ENCODE data around the gene MMP24OS.
"Not testable (repeated sequence)": the region's sequence is repeated elsewhere in the genome, so short reads cannot be mapped to it uniquely, and the experiment has no call there.

MMP24OS gene

DNA sequence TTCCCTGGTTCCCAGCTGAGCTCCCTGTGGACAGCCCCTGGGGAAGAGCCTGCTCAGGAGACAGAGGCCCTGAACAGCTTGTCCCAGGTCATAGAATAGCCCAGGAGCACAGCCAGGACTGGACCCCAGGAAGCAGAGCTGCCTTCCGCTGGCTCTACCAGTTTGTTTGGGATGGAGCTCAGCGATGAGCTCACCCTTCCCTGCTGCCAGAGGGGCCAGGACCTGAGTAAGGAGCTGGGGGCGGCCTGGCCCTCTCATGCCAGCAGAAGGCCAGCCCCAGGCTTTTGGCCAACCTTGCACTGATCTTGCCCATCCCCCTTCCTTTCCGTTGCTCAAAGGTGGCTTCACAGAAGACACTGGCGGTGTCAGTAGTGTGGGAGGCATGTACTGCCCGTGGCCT lies 17.5 kb downstream of the MMP24OS start:
- in situ Hi-C loops (cut with MboI; ENCODE audit: low sequenced_read_pairs, unreplicated experiment): no loop called here
- no peak for TF ChIP-seq CTCF (IDR thresholded peaks at IDR 0.05; ENCODE audit: borderline replicate concordance, control extremely low read depth, extremely low read depth, insufficient read depth, missing control alignments)
- DNase-seq (ENCODE audit: low spot score): no peak

DNA sequence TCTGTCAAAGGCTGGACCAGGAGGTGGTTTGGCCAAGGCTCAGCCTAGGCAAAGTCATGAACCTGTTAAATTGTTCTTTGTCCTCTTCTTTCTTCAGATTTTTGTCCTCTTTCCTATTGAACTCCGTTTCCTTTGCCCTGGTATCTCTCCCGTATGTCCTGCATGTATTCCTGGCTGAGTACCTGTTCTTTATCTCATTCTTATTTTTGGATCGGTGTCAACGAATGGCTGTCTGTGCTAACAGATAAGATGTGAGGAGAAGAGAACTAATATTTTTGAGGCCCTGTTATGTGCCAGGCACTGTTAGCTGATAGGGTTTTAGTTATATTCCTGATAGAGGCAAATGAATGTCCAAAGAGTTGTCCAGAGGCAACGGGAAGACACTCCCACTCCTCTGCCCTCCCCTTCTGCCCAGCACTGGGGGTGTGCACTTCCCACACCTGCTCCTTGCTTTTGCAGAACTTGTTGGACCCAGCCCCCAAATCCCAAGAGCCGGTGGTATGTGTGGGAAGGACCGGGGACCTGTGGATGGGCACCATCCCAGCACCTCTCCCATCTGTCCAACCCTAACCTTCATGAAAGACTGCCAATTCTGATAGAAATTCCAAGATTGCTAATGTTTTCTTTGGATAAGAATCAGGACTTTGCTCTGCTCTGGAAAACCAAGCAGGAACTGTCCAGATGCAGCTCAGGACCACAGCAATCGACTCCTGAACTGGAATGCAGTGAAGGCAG lies 20.6 kb downstream of the MMP24OS start:
- DNase-seq (ENCODE audit: low spot score): no peak
- TF ChIP-seq CTCF (IDR thresholded peaks at IDR 0.05; ENCODE audit: borderline replicate concordance, control extremely low read depth, extremely low read depth, insufficient read depth, missing control alignments): no peak

DNA sequence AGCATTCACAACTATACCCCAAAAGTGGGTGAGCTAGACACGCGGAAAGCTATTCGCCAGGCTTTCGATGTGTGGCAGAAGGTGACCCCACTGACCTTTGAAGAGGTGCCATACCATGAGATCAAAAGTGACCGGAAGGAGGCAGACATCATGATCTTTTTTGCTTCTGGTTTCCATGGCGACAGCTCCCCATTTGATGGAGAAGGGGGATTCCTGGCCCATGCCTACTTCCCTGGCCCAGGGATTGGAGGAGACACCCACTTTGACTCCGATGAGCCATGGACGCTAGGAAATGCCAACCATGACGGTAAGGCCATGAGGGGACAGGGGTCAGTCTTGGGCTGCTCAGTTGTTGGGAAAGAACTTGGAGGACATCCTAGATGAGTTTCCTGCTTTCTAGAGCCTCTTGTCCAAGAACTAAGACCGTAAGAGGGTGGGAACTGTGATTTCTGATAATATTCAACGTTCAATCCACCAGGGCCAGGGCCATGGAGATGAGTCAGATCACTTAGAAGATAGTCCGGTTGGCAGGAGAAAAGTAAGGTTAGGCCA lies 23.4 kb downstream of the MMP24OS start:
- in situ Hi-C loops (cut with MboI; ENCODE audit: low sequenced_read_pairs, unreplicated experiment): no loop called here
- no peak for TF ChIP-seq CTCF (IDR thresholded peaks at IDR 0.05; ENCODE audit: borderline replicate concordance, control extremely low read depth, extremely low read depth, insufficient read depth, missing control alignments)
- DNase-seq (ENCODE audit: low spot score): no peak

More for the DNA sequence above, 20.6 kb downstream of the MMP24OS start:
- in situ Hi-C loops (cut with MboI; ENCODE audit: low sequenced_read_pairs, unreplicated experiment): no loop called here

DNA sequence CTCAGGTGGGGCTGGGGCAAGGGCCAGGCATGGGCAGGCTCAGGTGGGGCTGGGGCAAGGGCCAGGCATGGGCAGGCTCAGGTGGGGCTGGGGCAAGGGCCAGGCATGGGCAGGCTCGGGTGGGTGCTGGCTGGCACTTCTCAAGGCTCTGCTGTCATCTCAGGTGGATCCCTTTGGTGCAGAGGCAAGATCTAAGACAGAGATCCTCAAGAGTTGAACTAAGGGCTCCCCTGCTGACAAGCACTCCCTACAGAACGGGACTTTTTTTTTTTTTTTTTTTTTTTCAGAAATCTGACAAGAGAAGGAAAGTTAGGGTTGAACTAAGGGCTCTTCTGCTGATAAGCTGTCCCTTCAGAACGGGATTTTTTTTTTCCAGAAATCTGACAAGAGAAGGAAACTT lies 24.9 kb downstream of the MMP24OS start:
- DNase-seq (ENCODE audit: low spot score): no peak
- in situ Hi-C loops (cut with MboI; ENCODE audit: low sequenced_read_pairs, unreplicated experiment): no loop called here
- no peak for TF ChIP-seq CTCF (IDR thresholded peaks at IDR 0.05; ENCODE audit: borderline replicate concordance, control extremely low read depth, extremely low read depth, insufficient read depth, missing control alignments)

GRCh38 chr20:35252598-35252997 lies 25.3 kb downstream of the MMP24OS start:
- in situ Hi-C loops (cut with MboI; ENCODE audit: low sequenced_read_pairs, unreplicated experiment); DNase-seq (ENCODE audit: low spot score): not testable (repeated sequence)

DNA sequence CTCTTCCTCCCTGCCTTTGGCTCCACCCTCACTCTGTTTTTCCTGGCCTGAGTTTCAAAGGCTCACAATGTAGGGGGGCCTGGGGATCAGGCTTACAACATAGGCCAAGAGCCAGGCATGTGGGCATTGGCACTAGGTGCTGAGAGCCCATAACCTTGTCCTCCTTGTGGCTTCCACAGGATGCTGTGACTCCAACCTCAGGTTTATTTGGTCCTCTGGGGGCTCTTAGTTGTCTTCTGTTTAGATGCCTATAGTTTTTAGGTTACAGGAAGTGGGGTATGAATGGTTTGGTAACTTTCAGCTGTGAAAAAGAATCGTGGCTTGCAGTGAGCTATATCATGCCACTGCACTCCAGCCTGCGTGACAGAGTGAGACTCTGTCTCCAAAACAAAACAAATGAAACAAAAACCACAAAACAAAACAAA lies 25.9 kb downstream of the MMP24OS start:
- no peak for TF ChIP-seq CTCF (IDR thresholded peaks at IDR 0.05; ENCODE audit: borderline replicate concordance, control extremely low read depth, extremely low read depth, insufficient read depth, missing control alignments)

DNA sequence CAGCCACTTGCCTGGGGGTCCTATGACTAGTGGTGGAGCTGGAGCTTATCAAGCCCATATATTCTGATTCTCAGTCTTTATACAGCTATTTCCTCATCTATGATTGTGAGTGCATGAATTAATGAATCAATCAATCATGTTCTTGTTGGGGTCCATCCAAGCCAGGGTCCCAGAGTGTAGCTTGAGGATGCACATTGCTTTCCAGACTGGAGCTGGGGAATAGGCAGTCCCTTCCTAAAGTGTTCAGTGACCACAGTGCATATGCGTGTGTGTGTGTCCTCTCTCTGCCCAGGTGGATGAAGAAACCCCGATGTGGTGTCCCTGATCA lies 26.3 kb downstream of the MMP24OS start:
- in situ Hi-C loops (cut with MboI; ENCODE audit: low sequenced_read_pairs, unreplicated experiment): no loop called here
- no peak for TF ChIP-seq CTCF (IDR thresholded peaks at IDR 0.05; ENCODE audit: borderline replicate concordance, control extremely low read depth, extremely low read depth, insufficient read depth, missing control alignments)
- DNase-seq (ENCODE audit: low spot score): no peak

More for the DNA sequence above, 25.9 kb downstream of the MMP24OS start:
- in situ Hi-C loops (cut with MboI; ENCODE audit: low sequenced_read_pairs, unreplicated experiment): no loop called here
- DNase-seq (ENCODE audit: low spot score): no peak

Data from GM13976 (cell line).